Hepatocyte (in vitro differentiated cells): ENCODE measurements around the gene REXO1. TPM values are rescaled to one million over a fixed set of nuclear protein-coding genes. Genes with fewer than 3 reads are reported as not detected.

Experiments used
- DNase-seq: peaks from one replicate; pipeline ENCODE4 v3.0.0-alpha.2; 2016; ENCODE audit warnings: low spot score
- H2AFZ ChIP-seq: fragments of 200-600 bp; sonication (generic); 2 replicates; pipeline ENCODE4 v1.6.0; 2016; ENCODE audit warnings: antibody characterized with exemption, mild to moderate bottlenecking
- H3K27ac ChIP-seq: fragments of 200-600 bp; sonication (generic); 2 replicates; pipeline ENCODE4 v1.5.1; 2016; ENCODE audit warnings: mild to moderate bottlenecking
- H3K27me3 ChIP-seq: fragments of 200-600 bp; sonication (generic); 2 replicates; pipeline ENCODE4 v1.6.1; 2016
- H3K36me3 ChIP-seq: fragments of 200-600 bp; sonication (generic); replicated peaks from 2 replicates; pipeline ENCODE4 v1.5.1; 2016; ENCODE audit warnings: low read depth; ENCODE audit not compliant: insufficient read depth
- H3K4me1 ChIP-seq: fragments of 200-600 bp; sonication (generic); 2 replicates; pipeline ENCODE4 v1.5.1; 2016; ENCODE audit warnings: mild to moderate bottlenecking, moderate library complexity; ENCODE audit not compliant: insufficient read depth
- H3K4me2 ChIP-seq: fragments of 200-600 bp; sonication (generic); 2 replicates; pipeline ENCODE4 v1.6.0; 2016
- H3K4me3 ChIP-seq: fragments of 200-600 bp; sonication (generic); 2 replicates; pipeline ENCODE4 v1.5.1; 2016; ENCODE audit warnings: mild to moderate bottlenecking
- H3K79me2 ChIP-seq: fragments of 200-600 bp; sonication (generic); 2 replicates; pipeline ENCODE4 v1.6.0; 2017; ENCODE audit warnings: mild to moderate bottlenecking
- H3K9me2 ChIP-seq: fragments of 200-600 bp; sonication (generic); replicated peaks from 2 replicates; pipeline ENCODE4 v1.6.0; 2017; ENCODE audit warnings: mild to moderate bottlenecking; ENCODE audit not compliant: insufficient read depth
- H3K9me3 ChIP-seq: fragments of 200-600 bp; sonication (generic); 2 replicates; pipeline ENCODE4 v1.5.1; 2016; ENCODE audit warnings: low read depth, mild to moderate bottlenecking
- H4K20me1 ChIP-seq: fragments of 200-600 bp; sonication (generic); 2 replicates; pipeline ENCODE4 v1.6.0; 2016; ENCODE audit warnings: mild to moderate bottlenecking; ENCODE audit not compliant: insufficient read depth, poor library complexity, severe bottlenecking
- CTCF ChIP-seq: fragments of 200-600 bp; sonication (generic); IDR thresholded peaks from 2 replicates; pipeline ENCODE4 v1.5.1; 2016; ENCODE audit warnings: antibody characterized with exemption, mild to moderate bottlenecking; ENCODE audit not compliant: poor library complexity
- EZH2 ChIP-seq: fragments of 200-600 bp; sonication (generic); IDR thresholded peaks from 2 replicates; pipeline ENCODE4 v1.6.1; 2016; ENCODE audit warnings: antibody characterized with exemption, mild to moderate bottlenecking, borderline replicate concordance
- EZH2phosphoT487 ChIP-seq: fragments of 200-600 bp; sonication (generic); IDR thresholded peaks from one replicate; pipeline ENCODE4 v1.6.1; 2018; ENCODE audit warnings: antibody characterized with exemption, mild to moderate bottlenecking, low read depth, moderate library complexity; ENCODE audit not compliant: unreplicated experiment, severe bottlenecking
- WGBS: methylation state at CpG from one replicate; pipeline ENCODE4 v1.1.6; 2016; ENCODE audit warnings: low lambda C conversion rate; ENCODE audit errors: missing lambda C conversion rate; 5-methylcytosine and 5-hydroxymethylcytosine counted together
- polyA plus RNA-seq: library from polyadenylated mRNA; unstranded; fragments of >200 nt; fragmentation: Nextera tagmentation; extraction: Ambion mirVana; gene quantifications from 2 replicates; pipeline ENCODE4 v1.2.1, GENCODE V29; 2016
- total RNA-seq: library from RNA; depleted of rRNA; stranded (reverse); fragments of >200 nt; gene quantifications from 2 replicates; pipeline ENCODE4 v1.2.3, GENCODE V29; 2014

REXO1 gene
- total and polyA plus RNA-seq, 2 experiments from 2014 or later = 13.4 to 22.8 TPM

- Histone ChIP-seq H3K27ac (no peak overlapping the region), H3K9me3 (no peaks in the 10 kb centered on the region), H3K4me2 (no peak overlapping the region), H3K36me3 (no peaks in the 10 kb centered on the region), H3K9me2 (no peaks in the 10 kb centered on the region), H4K20me1 (no peaks in the 10 kb centered on the region), H3K4me3 (no peak overlapping the region), H2AFZ (no peak overlapping the region), H3K4me1 (no peaks in the 10 kb centered on the region), H3K27me3 (no peaks in the 10 kb centered on the region), H3K79me2 (no peaks in the 10 kb centered on the region)
- TF ChIP-seq EZH2 (no peak), EZH2phosphoT487 (no peak), CTCF (no peak)
- DNase-seq = no peak
- 94% methylated on average over 39 of the region's 45 CpGs for WGBS
Measured at GRCh38 chr19:1806184-1807029, 41.9 kb downstream of the REXO1 start.

GRCh38 chr19:1805401-1806183 lies 42.7 kb downstream of the REXO1 start:
- DNase-seq = no peak
- no peak overlapping the region for H3K27ac ChIP-seq
- 93% methylated on average over 19 of the region's 24 CpGs for whole genome bisulfite sequencing
- no peaks in the 10 kb centered on the region for H3K36me3 ChIP-seq
- H3K9me3 ChIP-seq = no peaks in the 10 kb centered on the region
- no peak overlapping the region for H2AFZ ChIP-seq
- no peaks in the 10 kb centered on the region for H3K27me3 ChIP-seq
- TF ChIP-seq EZH2phosphoT487 (no peak), EZH2 (no peak), CTCF (no peak)
- no peak overlapping the region for H3K4me2 ChIP-seq
- H3K4me1 ChIP-seq = no peaks in the 10 kb centered on the region
- H3K4me3 ChIP-seq = no peak overlapping the region
- no peaks in the 10 kb centered on the region for H3K9me2 ChIP-seq
- no peaks in the 10 kb centered on the region for H4K20me1 ChIP-seq
- H3K79me2 ChIP-seq = no peaks in the 10 kb centered on the region

- Histone ChIP-seq H3K9me2 (no peaks in the 10 kb centered on the region), H3K79me2 (no peaks in the 10 kb centered on the region), H3K27ac (no peak overlapping the region), H4K20me1 (no peaks in the 10 kb centered on the region), H2AFZ (no peak overlapping the region), H3K4me3 (no peak overlapping the region), H3K4me1 (no peaks in the 10 kb centered on the region), H3K27me3 (no peaks in the 10 kb centered on the region), H3K36me3 (no peaks in the 10 kb centered on the region), H3K4me2 (no peak overlapping the region), H3K9me3 (no peaks in the 10 kb centered on the region)
- WGBS = 90% methylated on average over 6 of the region's 6 CpGs
- TF ChIP-seq CTCF = no peak
- TF ChIP-seq EZH2phosphoT487 = no peak
- DNase-seq = no peak
Measured at GRCh38 chr19:1804858-1805257, 43.4 kb downstream of the REXO1 start.
